NAMALWA (cell line): Measurements from ENCODE around the gene AVL9.

Source experiments
- DNase-seq: peaks from one replicate; pipeline ENCODE4 v3.0.0-alpha.2; 2015; ENCODE audit warnings: low spot score

Gene AVL9

DNA sequence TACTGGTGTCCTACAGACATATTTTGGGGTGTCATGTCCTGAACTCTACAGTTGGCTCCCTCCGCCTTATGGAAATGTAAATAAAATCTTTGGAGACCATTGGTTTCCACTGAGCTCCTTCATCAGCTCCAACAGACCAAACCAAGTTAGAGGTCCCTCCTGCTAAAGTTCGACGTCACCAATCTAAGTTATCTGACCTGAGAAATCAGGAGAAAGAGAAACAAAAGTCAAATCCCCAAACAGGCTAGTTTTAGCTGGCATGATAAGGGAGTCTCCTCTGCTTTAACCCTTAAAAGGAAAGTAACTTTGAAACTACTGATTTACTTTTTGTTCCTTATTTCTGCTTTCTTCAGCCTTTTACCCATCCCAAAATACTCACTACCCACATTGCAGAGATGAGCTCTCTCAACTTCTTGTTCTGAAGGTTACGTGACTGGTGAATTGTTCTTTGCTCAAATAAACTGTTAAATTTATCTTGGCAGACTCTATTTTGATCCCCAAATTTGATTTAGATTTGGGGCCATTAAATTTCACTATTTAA lies 39.9 kb downstream of the AVL9 start:
- no peak for DNase-seq

DNA sequence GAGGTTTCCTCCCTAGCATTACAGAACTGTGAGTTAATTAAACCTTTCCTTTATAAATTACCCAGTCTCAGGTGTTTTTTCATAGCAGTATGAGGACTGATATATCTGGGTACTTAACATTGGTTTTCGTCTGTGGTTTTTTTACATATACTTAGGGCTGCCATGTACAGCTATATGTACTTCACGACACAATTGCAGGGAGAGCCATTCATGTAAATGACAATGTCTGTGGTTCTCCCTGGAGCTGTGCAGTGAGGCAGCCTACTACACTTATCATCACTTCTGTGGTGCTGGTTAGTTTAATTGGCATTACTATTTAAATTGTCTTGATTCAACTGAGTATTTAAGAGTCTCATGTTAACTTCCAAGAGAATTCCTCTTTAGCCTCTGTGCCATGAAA lies 40.7 kb downstream of the AVL9 start:
- DNase-seq, result no peak

DNA sequence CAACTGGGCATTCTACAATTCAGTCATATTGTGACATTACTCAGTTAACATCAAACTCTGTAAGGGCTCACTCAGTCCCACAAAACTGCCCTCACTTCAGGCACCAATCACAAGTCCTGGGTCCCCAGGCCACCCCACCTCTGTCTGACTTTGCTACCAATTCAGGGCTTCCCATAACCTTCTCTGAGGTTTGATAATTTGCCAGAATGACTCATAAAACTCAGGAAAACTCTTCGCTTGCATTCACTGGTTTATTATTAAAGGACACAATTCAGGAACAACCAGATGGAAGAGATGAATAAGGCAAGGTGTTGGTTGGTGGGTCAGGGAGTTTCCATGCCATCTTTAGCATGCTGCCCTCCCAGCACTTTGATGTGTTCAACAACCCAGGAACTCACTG lies 41.3 kb downstream of the AVL9 start:
- DNase-seq, result no peak

DNA sequence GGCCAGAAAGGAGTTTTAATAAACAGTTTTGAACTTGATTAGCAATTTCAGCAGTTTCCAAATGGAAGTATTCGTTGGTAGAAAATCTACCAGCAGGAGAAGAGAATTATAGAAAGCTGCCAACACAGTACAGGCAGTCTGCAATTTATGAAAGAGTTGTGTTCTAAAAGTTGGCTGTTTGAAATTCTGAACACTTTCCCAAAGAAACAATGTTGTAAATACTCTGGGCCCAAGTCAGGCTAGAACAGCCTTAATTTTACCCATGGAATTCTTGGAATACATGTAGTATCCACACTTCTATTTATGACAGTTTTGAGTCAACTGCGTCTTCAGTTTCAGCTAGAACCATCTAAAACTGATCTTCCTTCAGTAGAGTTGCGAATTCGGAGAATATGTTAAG lies 42.5 kb downstream of the AVL9 start:
- no peak for DNase-seq

DNA sequence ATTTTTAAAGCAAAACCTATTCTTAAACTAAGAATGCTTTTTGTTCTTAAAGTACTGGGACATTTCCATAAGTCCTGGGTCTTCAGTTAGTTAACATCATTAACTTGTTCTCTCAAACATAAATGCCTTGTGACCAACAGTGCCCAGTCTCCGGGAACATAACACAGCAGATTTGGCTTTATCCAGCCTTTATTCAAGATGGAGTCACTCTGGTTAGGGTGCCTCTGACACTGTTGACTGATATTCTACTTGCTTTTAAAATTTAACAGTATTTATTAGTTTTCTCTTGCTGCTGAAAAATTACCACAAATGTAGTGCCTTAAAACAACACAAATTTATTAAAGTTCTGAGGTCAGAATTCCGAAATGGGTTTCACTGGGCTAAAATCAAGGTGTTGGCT lies 44.1 kb downstream of the AVL9 start:
- no peak for DNase-seq

DNA sequence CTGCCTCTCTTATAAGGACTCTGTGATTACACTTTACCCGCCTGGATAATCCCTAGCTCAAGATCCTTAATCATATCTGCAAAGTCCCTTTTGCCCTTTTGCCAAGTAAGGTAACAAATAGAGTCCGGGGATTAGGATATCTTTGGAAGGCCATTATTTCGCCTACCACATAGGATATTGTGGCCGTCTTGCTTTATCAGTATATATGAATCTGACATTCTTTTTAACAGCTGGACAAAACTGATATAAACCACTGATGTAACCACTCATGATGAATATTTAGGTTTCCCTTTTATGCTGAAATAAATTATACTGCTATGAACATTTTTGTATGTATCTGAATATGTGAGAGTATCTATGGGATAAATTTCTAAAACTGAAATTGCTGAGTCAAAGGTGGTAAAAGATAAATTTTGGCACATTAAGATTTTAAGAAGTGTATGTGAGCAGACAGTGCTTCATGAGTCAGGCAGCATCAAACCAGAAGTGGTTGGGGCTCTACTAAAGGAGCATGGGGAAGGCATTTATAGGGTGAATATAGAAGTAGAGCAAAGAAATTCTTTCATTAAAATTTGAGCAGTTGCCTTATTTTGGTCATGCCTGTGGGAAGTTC lies 44.7 kb downstream of the AVL9 start:
- no peak for DNase-seq

DNA sequence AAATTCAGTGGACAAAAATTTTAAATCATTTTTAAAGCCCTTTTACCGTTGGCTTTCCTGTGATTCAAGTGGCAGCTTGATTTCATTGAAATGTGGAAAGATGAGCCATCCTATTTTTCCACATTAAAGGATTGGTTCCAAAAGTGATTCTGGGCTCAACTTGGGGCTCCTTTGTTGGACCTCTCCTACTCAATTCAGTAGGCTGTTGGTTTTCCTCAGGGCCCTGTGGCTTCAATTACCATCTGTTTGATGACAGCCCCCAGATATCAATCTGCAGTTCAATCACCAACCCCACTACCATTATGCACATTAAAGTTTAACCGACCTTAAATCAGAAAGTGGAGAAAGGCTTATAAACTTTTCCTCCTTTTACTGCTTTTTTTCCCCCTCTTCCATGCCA lies 47.3 kb downstream of the AVL9 start:
- DNase-seq, result no peak

DNA sequence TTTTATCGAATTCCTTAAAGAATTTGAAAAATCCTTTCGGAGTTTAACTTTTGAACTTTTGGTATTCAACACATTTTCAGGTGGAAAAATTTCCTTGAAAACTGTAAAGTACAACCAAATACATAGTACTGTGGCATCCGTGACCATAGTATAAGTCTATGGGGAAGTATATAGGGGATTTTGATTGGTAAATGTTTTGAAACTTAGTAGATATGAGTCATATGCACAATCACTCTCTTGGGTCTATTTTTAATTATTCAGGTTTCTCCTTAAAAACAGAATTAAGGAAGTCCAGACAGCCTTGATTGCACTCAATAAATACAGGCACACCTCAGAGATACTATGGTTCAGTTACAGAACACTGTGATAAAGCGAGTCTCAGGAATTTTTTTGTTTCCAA lies 64.2 kb downstream of the AVL9 start:
- DNase-seq, result no peak

DNA sequence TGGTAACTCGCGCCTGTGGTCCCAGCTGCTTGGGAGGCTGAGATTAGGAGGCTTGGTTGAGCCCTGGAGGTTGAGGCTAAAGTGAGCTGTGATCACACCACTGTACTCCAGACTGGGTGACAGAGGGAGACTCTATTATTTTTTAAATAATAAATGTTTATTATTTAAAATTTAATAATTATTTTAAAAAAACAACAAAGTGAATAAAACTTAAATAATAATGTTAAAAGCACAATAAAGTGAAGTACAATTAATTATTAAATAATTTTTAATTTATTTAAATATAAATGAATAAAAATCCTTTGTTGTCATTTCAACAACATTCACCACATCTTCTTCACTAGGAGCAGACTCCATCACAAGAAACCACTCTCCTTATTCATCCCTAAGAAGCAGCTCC lies 64.8 kb downstream of the AVL9 start:
- no peak for DNase-seq

DNA sequence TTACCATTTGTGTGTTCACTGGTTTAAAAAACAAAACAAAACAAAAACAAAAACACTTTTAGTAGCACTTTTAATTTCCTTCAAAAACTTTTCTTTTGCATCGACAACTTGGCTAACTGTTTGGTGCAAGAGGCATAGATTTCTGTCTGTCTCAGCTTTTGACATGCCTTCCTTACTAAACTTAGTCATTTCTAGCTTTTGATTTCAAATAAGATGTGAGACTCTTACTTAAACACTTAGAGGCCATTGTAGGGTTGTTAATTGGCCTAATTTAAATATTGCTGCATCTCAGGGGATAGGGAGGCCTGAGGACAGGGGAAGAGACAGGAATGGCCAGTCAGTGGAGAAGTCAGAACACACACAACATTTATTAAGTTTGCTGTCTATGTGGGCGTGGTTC lies 66.3 kb downstream of the AVL9 start:
- DNase-seq, result no peak

DNA sequence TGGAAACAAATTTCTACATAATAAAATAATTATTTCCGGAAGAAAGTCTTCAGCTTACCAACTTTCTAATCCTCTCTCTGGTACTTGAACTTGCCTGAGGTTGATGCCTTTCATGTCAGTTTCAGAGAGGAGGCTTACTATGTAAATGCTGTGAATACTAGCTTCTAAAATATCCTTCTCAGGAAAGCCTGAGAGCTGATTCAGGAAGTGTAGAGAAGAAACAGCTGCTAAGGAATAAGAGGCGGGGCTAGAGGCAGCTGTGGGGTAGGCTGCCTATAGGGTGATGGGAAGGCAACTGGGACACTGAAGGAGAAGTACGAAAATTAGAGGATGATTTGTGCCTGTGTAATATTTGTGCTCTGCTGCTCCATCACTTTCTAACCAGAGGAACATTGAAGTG lies 69.3 kb downstream of the AVL9 start:
- no peak for DNase-seq

DNA sequence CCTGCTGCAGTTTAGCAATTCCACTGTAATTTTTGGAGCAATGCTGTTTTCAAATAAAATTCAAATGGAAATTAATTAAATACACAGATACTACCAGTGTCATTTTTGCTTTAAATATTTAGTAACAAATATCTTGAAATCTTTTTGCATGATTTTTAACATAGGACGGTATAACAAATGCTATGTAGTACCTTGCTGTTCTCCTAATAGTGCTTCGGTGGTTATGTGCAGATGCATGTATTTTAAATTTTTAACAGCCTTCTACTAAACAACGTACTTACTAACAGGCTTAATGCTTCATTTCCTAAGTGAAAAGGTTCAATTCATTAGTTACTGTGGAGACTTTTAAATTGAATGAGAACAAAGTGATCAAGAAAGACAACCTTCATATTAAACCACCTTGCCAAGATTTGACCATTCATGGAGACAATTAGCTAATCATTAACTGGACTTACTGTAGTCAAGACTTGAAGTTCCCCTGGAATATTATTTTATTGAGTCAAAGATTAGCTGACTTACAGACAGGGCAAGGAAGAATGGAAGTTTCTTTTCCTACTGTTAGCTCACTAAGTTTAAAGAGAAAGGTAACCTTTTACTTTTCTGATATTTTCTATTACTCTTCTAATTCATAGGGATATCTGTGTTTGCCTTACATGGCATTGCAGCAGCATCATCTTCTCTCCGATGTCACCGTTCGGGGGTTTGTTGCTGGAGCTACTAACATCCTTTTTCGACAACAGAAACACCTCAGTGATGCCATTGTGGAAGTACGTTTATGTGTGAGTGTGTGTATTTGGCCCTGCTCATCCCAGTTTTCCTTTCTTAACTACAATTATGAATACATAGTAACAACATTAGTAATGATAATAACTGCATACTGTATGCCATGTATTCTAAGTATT lies 74.3 kb downstream of the AVL9 start:
- DNase-seq, result no peak

DNA sequence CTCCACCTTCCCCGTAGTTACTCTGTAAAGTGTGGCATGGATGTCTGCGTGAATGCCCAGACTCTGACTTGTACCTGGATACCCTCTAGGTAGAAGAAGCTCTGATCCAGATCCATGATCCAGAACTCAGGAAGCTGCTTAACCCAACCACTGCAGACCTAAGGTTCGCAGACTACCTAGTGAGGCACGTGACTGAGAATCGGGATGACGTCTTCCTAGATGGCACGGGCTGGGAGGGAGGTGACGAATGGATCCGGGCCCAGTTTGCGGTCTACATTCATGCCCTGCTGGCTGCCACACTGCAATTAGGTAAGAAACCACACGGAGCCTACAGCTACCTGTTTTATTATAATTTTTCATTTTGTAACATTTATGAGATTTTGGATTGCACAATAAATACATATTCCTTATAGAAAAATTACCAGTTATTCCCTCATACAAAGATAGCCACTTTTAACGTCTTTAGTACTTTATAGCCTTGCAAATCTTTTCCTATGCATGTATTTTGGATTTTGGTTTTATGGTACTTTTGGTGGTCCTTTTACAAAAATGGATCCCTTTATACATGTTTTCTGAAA lies 77.9 kb downstream of the AVL9 start:
- DNase-seq, result no peak

DNA sequence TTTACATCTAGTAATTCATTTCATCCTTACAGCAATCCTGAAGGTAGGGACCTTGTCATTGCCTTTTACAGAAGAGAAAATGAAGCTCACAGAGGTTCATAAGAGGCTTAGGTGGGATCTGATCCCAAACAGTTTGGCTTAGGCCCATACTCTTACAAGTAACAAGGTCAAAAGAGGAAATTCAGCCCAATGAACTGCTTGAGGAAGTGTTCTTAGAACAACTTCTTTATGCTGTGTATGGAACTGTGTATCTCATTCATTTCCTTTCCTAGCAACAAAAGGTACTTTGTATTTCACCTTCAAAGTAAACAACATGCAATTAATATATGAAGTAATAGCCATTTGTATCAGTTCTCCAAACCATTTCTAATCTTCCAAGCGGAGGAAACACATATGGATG lies 79.3 kb downstream of the AVL9 start:
- DNase-seq, result no peak

DNA sequence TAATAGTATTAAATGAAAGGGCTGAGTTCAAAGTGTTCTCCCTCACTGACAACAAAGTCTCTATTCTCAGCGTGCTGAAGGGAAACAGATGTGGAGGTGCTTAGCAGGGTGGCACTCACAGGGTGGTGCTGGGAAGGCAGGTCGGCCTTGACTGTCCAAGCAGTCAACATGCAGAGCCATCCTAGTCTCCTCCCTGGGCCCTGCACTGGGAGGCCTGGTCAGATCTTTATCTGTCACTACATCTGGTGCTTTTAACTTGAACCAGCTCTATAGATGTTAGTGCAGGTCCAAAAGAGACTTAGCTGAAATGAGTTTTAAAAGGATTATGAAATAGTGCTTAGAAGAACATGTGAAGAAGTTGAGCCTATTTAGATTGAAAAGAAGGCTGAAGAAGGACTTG lies 82.1 kb downstream of the AVL9 start:
- DNase-seq, result no peak

DNA sequence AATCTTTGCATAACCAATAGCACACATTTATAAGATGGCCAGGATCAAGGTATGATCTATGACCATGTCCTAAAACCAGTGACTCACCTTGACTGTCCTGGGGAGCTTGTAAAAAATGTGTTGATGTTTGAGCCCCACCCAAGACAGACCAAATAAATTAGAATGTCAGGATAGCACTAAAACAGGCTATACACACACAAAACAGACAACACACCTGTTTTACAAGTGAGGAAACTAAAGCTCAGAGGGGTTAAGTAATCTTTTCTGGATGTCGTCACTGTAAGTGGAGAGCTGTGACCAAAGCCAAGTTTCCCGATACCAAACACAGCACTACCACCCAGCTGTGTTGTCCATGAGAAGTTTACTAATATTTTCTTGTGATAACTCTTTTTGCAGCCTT lies 84.5 kb downstream of the AVL9 start:
- no peak for DNase-seq

DNA sequence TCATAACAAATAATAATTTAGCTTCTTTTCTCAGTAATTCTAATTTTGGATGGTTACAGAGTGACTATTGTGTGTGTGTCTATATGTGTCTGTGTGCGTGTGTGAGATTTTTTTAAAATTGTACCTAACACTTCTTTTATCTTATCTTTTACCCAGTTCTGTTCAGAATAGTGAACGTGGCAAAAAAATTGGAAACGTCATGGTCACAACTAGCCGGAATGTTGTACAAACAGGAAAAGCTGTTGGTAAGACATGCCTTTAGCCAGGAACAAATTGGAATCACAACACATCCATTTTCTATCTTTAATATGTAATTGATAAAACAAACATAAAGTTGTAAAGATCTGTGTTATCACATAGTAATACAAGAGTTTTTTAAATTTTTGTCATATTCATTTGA lies 85.4 kb downstream of the AVL9 start:
- no peak for DNase-seq

DNA sequence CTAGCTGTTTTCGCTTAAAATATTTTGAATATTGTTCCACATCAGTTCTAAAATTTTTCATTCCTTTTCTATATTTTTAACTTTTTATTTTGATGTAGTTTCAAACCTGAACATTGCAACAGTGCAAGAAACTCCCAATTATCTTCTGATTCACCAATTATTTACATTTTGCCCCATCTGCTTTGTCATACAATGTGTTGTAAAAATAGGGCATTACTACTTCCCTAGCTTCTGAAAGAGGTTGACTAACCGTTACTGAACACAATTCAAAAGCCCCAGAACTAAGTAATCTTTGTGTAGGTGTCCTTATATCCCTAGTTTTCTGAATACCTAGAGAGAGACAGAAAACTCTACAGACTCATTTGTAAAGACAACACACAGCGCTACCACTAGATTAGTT lies 86.7 kb downstream of the AVL9 start:
- no peak for DNase-seq

DNA sequence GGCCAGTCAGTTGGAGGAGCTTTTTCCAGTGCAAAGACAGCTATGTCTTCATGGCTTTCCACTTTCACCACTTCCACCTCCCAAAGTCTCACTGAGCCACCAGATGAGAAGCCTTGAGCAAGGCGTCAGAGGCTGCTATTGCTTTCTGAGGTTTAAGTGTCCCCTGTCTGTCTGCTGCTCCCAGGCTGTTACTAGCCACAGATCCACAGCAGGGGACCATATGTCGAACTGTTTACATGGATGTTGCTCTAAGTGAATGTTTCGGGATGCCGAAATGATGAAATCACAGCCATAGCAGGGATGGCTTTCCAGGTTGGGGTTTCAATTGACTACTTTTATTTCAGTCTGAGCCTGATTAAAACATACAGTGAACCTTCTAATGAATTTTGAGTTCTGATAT lies 88.5 kb downstream of the AVL9 start:
- no peak for DNase-seq

DNA sequence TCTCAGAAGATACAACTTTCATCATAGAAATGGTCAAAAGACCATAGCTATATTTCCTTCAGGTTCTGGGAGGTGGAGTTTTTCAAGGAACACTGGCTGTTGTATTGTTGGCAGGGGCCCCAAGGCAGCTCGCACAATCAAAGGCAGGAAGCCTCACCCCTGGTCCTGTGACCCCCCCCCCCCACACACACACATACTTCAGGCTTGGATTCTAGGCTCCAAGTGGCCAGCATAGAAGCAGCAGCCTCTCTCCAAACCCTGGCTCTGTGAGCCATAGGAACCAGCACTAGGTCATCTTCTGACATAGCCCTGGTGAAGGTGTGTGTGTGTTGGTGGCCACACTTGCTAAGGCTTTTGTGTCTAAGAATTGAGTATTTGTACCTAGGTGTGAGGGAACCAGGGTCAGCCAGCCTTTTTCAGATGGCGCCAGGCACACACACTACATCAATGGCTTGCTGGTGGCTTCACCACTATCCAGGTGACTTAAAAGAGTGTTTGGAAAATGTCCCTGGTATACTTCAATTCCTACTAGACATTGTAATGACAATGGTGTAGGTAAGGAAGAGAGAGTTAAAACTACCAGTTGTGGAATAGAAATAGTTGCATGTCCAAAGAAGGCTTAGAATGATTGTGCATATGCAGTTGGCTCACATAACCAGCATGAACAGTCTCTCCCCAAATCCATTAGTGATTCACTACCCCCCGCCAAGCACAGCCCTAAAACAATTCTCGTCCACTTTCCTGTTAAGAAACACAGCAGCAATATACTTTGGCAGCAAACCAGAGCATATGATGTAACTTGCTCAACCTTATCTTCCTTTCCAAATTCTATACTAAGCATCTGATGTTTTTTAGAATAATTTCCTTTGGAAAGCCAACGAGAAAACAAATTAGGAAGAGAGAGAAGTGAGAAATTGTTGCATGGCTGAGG lies 91.3 kb downstream of the AVL9 start:
- DNase-seq, result no peak

DNA sequence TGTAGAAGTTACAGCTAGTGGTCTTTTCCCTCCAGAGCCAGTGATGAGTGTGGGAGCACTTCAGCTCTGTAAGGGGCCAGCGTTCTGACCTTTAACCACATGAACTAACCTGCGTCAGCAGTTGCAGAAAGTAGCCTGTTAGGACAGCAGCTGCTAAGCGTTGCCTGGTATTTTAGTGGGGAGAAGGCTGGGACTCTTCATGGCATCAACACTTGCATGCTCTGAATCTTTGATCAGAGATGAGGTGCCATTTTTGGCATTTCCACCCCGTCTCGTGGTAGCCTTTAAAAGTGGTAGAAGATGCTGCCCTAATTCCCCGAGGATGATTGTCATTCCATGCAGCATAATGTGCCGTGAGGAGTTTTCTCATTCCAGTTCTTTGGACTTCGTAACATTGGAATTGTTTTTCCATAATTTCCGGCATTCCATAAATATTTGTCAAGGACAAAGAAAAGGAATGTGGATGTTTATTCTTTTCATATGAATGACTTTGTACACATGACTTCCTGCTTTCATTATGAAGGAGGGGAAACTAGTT lies 92.2 kb downstream of the AVL9 start:
- DNase-seq, result no peak

DNA sequence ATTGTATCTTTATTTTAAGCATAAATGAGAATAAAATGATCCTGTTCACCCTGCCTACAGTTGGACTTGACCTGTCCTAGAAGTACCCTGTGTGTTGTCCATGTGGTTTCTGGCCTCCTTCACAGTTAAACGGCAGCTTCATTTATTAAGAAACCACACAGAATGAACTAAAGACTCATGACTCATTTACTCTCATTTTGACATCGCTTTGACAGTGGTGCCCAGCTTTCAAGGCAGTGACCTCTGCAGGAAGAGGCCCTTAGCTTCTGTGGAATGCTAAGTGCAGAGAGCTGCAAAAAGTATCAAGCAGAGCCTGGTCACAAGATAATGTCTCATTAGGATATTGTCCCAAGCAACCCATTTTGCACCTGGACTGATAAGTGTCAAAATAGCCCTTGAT lies 93.4 kb downstream of the AVL9 start:
- DNase-seq, result no peak
